NCI-H82 treated with DMSO at 0.1 percent for 48 hours (cell line): ENCODE measurements around the gene FAM240A.
"Not testable (repeated sequence)": the region's sequence is repeated elsewhere in the genome, so short reads cannot be mapped to it uniquely, and the experiment has no call there.

Experiments
- DNase-seq: peaks from one replicate; lab custom pipeline; 2025; ENCODE audit not compliant: unreplicated experiment; lab: John Stamatoyannopoulos, UW

Gene FAM240A

GRCh38 chr3:46612324-46612723 is at the start of gene FAM240A:
Gene FAM240A, plus strand, starts transcription at chr3:46612525. Its CDS starts 159 bp downstream, at chr3:46612684.
- no peak for DNase-seq

DNA sequence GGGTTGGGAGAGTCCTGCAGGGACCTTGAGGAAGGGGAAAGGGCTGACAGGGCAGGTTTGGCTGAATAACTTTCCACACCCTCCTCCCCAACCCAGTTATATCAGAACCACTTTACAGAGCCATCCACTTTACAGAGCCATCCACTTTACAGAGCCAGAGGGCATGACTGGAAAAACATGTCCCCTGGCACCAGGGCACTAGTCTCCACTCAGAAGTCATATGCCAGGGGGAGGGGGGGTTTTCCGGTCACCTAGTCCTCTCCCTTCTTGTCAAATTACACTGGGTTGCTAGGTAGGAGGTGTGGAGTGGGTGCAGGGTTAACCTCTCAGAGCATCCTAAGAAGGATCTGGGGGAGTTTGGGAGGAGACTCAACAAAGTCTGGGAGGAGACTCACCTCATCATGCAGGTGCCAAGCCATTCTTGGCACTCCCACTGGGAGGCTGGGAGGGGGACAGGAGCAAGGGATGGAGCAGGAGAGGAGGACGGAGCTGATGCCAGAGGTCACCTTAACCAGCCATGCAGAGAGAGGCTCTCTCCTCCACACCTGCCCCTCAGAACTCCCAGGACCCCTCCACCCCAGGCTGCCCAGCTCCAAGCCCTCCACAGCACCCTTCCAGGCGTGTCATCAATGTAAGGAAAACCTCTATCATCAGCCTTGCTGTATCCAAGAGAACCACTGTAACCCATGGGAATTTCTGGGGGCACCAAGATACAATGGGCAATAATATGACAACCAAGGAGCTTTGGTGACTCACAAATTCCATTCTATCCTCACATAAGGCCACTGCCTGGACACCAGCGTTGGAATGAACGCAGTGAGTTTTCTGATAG is 47.9 kb upstream of the FAM240A start:
- no peak for DNase-seq

- no peak for DNase-seq
Measured at GRCh38 chr3:46565077-46565476, 47.2 kb upstream of the FAM240A start.

GRCh38 chr3:46565607-46566039 is 46.7 kb upstream of the FAM240A start:
- DNase-seq = no peak

DNA sequence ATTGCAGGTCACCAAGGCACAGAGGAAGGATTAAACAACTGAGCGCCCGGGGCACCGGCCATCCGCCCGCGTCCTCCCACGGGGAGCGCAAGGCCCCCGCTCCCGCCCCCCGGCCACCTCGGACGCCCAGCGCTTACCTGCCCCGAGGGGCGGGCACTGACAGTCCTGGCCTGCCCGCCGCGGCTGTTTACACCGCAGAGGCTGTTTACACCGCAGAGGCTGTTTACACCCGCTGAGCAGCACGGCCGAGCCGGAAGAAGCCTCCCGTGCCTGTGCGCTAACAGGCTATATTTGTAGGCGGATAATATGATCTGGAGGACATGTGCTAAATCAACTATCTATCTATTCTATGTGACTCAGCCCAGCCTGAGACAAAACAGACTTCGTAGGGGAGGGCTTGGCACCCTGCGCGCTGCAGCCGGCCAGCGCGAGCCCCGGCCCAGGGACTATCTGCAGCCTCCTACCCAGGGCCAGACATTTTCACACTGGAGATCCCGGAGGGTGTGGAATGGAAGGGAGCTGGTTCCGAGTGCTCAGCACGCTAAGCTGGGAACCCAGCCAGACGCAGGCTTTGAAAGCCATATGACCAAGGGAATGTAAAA is 46.2 kb upstream of the FAM240A start, which contains the start of gene LRRC2:
Gene LRRC2, minus strand, starts transcription at position 263 of the 602 bp plus-strand sequence. CDS start 14,711 bp downstream, outside the sequence.
- DNase-seq = no peak

- DNase-seq = no peak
Measured at GRCh38 chr3:46571684-46572083, 40.6 kb upstream of the FAM240A start.

- no peak for DNase-seq
Measured at GRCh38 chr3:46573701-46574100, 38.6 kb upstream of the FAM240A start.

DNA sequence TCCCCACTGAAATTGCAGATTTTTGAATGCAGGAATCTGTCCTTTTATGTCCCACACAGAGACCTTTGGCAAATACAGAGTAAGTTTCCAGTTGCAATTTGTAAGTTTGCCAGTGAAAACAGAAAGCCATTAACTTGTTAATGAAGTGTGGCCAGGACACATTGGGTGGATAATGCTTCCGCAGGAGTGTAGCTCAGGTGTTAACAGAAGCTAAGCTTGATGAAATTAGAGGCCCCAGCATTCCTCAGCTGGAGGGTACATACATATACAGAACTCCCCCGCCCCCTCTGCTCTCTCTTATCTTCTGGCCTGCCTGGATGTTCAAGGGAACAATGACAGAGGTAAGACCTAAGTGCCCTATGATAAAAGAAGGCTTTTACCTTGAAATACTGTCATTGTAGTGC is 38.1 kb upstream of the FAM240A start:
- DNase-seq = no peak

DNA sequence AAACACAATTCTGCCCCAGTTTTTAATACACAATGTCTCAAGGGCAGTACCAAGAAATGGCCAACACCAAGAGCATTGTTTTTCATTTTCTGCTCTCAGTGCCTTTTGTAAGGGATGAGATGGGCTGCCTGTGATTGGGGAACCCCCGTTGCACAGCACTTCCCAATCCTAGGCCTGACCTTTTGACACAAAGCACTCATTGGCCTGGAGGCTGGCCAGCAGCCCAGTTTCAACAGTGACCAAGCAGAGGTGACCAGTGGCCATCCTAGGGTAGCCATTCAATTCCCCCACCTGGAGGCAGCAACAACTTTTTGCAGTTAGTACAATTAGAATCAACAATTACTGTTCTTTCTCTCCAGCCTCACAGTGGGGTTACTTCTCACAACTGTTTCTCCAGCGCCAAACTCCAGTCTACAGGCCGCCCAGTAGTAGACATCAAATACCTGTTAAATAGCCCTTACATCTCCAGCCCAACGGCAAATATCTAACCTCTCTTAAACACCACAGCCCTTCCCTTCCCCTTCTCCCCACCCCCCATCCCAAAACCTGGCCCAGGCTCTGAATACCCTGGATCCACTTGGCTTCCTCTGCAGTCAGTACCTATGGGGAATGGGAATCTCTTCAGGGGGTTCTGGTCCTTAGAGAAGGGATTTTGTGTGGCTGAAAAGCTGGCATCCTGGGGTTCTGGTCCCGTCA is 37.3 kb upstream of the FAM240A start:
- no peak for DNase-seq

DNA sequence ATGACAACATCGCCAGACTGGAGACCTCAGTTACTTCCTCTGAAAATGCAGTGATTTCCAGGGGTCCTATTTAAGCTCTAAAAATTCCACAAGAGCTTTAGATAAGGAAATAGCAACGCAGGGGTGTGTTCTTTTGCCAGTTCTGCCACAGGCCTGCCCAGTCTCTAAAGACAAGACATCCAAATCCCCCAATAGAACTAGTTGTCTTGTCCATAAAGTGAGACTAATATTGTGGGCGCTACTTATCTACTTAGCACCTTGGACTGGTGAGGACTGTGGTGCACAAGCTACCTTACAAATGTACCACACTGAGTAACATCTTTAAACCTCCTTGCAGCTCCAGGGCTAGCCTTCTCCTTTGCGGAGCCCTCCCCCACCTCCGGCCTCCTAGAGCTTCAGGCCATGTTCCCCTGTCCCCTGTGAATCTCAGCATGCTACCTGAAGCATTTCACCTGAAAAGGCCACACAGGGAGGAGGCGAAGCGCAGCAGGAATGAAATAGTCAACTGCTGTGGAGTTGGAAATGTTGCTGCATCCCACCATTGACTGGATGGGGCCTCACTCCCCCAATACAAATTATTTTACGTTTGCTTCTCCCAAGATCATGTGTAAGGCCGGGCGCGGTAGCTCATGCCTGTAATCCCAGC is 36.6 kb upstream of the FAM240A start:
- DNase-seq = no peak

- no peak for DNase-seq
Measured at GRCh38 chr3:46576386-46576785, 35.9 kb upstream of the FAM240A start.

DNA sequence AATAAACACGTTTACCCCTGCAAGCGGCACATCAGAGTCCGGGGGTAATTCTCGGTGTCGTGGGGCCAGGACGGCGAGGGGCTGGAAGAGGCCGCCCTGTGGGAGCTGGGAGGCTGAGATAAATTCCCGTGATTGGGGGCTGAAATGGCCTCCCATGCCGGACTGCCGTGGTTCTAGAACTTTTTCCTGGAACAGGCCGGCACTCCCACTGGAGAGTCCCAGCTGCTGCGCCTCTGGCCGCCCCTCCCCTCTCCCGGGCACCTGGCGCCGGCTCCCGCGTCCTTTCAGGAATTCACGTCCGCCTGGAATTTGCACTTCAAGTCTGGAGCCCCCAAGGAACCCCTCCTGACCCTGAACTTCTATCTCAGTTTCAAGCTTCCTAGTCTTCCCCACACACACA is 35.4 kb upstream of the FAM240A start:
- DNase-seq = no peak

- DNase-seq = not testable (repeated sequence)
Measured at GRCh38 chr3:46577580-46578249, 34.6 kb upstream of the FAM240A start.

DNA sequence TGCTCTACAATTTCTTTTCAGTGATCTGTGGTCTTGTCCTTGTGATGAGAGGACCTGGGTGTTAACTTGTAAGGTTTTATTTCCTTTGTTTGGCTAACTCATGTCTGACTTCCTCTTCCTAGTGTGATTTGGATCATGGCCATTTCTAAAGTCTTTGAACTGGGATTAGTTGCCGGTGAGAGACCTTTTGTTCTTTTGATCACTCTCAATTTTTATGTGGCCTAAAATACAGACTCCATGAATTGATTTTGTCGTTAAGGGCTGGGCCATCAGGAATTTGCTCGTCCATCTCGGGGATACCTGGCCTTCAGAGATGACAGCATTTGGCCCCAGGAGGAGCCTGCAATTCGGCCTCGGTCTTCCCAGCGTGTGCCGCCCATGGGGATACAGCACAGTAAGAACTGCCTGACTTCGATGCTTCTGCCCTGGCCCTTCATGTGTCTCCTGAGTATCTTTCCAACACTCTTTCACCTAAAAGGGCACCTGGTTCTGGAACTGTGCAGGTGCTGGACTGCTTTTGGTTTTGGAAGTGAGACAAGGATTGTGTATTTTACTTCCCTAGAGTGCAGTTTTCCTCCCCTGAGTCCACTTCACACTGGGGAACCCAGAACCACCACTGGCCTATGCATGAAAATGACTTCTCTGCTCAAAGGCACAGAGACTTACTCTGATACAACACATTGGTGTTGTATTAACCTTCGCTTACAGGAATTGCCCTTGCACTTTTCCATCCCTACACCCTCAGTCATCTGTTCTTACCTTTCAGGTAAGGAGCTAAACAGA is 33.2 kb upstream of the FAM240A start:
- DNase-seq = no peak

- no peak for DNase-seq
Measured at GRCh38 chr3:46579756-46580286, 32.5 kb upstream of the FAM240A start.

DNA sequence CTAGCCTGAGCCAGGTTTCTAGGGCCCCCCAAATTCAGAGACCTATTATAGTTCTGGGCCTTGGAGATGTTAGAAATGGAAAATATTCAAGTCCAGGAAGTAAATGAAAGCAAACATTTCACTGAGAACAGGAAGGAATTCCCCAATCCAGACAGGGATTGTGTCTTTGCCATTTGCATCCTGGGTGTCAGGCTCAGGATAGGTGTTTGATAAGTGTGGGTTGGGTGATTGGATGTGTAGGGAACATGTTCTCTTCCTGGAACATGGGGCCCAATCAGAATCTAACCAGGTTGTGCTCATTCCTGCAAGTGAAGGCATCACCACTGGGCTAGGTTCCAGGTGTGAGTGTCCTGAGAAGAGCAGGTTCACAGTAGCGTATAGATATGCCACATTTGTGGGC is 31.6 kb upstream of the FAM240A start:
- DNase-seq = no peak

- DNase-seq = no peak
Measured at GRCh38 chr3:46584598-46585467, 27.5 kb upstream of the FAM240A start.

GRCh38 chr3:46585799-46586693 is 26.3 kb upstream of the FAM240A start:
- DNase-seq = no peak
